WERI-Rb-1 (cell line): ENCODE data around the gene GALNT16.
A peak's percentile ranks its signal among the peaks of the same experiment; 100 is the strongest.
"Not testable (repeated sequence)": the region's sequence is repeated elsewhere in the genome, so short reads cannot be mapped to it uniquely, and the experiment has no call there.

Source experiments
- DNase-seq: peaks from one replicate; pipeline ENCODE4 v3.0.0-alpha.2; 2020
- H3K27ac ChIP-seq: fragments of 250-450 bp; sonication (Bioruptor Pico); 2 replicates; pipeline ENCODE4 v1.5.1; 2020; ENCODE audit warnings: mild to moderate bottlenecking, moderate library complexity
- H3K27me3 ChIP-seq: fragments of 250-450 bp; sonication (Bioruptor Pico); 2 replicates; pipeline ENCODE4 v1.5.1; 2021; ENCODE audit warnings: mild to moderate bottlenecking, low read depth, moderate library complexity; ENCODE audit not compliant: insufficient read depth, severe bottlenecking
- H3K36me3 ChIP-seq: fragments of 250-450 bp; sonication (Bioruptor Pico); 2 replicates; pipeline ENCODE4 v1.5.1; 2020; ENCODE audit warnings: mild to moderate bottlenecking, moderate library complexity
- H3K4me3 ChIP-seq: 2 replicates; pipeline ENCODE4 v1.5.1; 2011; ENCODE audit warnings: low read depth, mild to moderate bottlenecking, control low read depth, low read length
- H3K9me3 ChIP-seq: fragments of 250-450 bp; sonication (Bioruptor Pico); 2 replicates; pipeline ENCODE4 v1.5.1; 2021; ENCODE audit warnings: mild to moderate bottlenecking, moderate library complexity; ENCODE audit not compliant: severe bottlenecking
- TF ChIP-seq, protein P1 (sequence below): IDR thresholded peaks from 2 replicates; pipeline ENCODE4 v1.5.1; 2011; ENCODE audit warnings: low read depth, mild to moderate bottlenecking, control low read depth, inconsistent platforms, low read length

GALNT16 gene

DNA sequence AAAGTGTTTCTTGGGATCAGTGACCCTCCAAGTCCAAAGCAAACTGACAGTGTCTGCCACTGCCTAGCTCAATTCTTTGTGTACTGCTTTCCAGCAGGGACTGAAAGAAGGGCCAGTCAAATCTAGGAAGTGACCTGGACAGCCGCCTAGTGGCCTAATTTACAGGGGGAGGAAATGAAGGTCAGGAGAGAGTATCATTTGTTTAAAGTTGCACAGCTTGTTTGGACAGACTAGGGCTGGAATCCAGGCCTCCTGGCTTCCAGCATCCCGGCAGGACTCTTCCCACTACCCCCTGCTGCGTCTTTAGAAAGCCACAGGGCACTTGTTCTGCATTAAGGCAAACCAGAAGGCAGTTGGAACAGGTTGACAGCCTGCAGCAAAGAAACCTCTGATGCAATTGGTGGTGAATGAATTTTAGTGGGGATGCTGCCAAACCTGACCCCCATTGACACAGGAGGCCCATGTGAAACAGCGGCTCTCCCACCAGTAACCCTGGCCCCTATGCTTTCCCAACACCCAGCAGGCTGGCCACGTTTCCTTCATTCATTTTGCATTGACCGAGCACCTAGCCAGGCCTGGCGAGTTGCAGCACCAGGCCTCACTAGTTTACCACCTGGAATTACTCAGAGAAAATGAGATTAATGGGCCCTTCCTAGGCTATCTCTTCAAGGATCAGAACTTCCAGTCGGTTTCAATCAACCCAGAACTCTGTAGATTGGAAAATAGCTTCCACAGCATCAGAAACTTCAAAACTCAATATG, 28.2 kb downstream of the GALNT16 start:
- TF ChIP-seq, protein P1, sequence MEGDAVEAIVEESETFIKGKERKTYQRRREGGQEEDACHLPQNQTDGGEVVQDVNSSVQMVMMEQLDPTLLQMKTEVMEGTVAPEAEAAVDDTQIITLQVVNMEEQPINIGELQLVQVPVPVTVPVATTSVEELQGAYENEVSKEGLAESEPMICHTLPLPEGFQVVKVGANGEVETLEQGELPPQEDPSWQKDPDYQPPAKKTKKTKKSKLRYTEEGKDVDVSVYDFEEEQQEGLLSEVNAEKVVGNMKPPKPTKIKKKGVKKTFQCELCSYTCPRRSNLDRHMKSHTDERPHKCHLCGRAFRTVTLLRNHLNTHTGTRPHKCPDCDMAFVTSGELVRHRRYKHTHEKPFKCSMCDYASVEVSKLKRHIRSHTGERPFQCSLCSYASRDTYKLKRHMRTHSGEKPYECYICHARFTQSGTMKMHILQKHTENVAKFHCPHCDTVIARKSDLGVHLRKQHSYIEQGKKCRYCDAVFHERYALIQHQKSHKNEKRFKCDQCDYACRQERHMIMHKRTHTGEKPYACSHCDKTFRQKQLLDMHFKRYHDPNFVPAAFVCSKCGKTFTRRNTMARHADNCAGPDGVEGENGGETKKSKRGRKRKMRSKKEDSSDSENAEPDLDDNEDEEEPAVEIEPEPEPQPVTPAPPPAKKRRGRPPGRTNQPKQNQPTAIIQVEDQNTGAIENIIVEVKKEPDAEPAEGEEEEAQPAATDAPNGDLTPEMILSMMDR: peak; percentile 41
- H3K4me3 ChIP-seq: no peak overlapping the region
- H3K27ac ChIP-seq: peak overlapping the region; percentile 26; the same call in 1 of the 2 replicates
- H3K27me3 ChIP-seq: no peaks in the 10 kb centered on the region
- H3K9me3 ChIP-seq: no peaks in the 10 kb centered on the region
- DNase-seq: peak; percentile 23
- H3K36me3 ChIP-seq: no peaks in the 10 kb centered on the region

DNA sequence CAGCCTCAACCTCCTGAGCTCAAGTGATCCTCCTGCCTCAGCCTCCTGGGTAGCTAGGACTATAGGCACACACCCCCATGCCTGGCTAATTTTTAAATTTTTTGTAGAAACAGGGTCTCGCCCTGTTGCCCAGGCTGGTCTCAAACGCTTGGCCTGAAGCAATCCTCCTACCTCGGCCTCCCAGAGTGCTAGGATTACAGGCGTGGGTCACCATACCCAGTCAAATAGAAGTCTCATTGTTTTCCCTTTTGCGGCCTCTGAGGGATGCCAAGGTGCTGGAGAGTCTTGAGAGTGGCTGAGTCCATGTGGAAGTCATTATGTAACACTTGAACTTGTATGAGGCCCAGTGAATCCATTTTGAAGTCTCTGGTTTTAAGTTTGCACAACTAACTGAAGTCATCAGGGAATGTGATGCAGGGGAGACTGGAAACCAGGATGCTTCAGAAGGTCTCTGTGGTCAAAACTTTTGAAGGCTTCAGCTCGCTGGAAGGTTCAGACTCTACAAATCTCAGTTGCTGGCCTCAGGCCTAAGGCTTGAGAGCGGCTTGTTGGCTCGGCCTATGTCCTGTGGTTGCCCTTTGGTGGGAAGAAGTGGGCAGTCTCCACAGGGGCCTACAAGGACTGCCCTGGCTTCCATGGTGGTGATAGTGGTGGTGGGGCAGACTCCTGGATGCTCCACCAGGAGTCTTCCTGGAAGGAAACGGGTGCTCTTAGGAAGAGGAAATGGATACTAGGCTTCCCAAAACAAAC, 29.2 kb downstream of the GALNT16 start:
- DNase-seq: no peak
- TF ChIP-seq, protein P1: no peak
- no peaks in the 10 kb centered on the region for H3K9me3 ChIP-seq
- no peak overlapping the region for H3K4me3 ChIP-seq
- H3K27ac ChIP-seq: no peak overlapping the region
- no peaks in the 10 kb centered on the region for H3K36me3 ChIP-seq
- H3K27me3 ChIP-seq: no peaks in the 10 kb centered on the region

DNA sequence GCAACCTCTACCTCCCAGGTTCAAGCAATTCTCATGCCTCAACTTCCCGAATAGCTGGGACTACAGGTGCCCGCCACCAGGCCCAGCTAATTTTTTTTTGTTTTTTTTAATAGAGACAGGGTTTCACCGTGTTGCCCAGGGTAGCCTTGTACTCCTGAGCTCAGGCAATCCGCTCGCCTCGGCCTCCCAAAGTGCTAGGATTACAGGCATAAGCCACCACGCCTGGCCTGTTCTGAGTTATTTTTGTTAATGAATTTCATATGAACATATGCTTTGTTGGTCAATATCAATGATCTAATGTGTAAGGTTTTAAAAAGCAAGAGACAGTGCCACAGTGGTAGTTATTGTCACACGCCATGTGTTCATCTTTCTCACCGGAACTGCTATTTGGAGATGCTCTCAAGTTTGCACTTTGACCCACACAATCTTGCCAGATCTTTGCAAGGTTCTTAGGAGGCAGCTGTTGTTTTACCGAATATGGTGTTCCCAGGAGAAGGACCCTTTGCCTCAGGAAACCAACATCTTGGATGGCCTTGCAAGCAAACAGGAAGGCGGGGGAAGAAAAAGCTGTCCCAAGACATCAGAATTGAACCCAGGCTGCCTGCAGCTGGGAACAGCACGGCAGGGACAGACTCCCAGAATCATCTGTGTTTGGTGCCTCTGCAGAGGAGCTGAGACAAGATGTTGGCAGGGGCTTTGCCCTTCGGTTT, 30.0 kb downstream of the GALNT16 start:
- H3K36me3 ChIP-seq: no peaks in the 10 kb centered on the region
- H3K27me3 ChIP-seq: no peaks in the 10 kb centered on the region
- H3K9me3 ChIP-seq: no peaks in the 10 kb centered on the region
- TF ChIP-seq, protein P1: no peak
- no peak for DNase-seq
- no peak overlapping the region for H3K4me3 ChIP-seq
- no peak overlapping the region for H3K27ac ChIP-seq

DNA sequence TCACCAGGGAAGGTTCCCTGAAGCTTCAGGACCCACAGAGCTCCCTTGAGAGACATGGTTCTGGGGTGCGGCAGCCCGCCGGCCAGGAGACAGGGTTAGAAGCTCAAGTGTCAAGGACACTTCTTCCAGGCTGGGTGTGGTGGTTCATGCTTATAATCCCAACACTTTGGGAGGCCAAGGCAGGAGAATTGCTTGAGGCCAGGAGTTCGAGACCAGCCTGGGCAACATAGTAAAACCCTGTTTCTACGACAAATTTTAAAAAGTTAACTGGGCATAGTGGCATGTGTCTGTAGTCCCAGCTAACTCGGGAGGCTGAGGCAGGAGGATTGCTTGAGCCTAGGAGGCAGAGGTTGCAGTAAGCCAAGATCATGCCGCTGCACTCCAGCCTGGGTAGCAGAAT, 30.9 kb downstream of the GALNT16 start:
- H3K27ac ChIP-seq, H3K36me3 ChIP-seq, H3K9me3 ChIP-seq, H3K4me3 ChIP-seq, H3K27me3 ChIP-seq, DNase-seq: not testable (repeated sequence)

DNA sequence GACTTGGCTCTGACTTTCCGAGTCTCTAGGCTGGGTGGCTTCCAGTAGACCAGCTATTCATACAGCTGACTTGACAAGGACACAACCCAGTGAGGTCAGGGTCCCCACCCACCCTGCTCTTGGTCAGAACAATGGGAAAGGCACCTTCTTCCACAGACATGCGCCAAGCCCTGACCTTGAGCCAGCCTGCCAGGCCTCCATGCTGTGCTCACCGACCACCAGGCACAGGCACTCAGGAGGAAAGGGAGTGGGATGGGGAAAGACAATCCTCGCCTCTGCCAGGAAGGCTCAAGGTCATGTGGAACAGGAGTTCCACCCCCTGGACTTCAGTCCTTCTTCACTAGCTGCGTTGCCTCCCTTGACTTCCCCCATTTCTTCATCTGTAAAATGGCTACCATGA, 31.4 kb downstream of the GALNT16 start:
- TF ChIP-seq, protein P1: no peak
- no peak overlapping the region for H3K4me3 ChIP-seq

More for the DNA sequence above, 31.4 kb downstream of the GALNT16 start:
- DNase-seq: no peak
- H3K27ac ChIP-seq: no peak overlapping the region
- H3K9me3 ChIP-seq: no peaks in the 10 kb centered on the region
- H3K36me3 ChIP-seq: no peaks in the 10 kb centered on the region
- H3K27me3 ChIP-seq: no peaks in the 10 kb centered on the region
